ENCODE measurements around the gene TMEM184C.

The TMEM184C gene

DNA sequence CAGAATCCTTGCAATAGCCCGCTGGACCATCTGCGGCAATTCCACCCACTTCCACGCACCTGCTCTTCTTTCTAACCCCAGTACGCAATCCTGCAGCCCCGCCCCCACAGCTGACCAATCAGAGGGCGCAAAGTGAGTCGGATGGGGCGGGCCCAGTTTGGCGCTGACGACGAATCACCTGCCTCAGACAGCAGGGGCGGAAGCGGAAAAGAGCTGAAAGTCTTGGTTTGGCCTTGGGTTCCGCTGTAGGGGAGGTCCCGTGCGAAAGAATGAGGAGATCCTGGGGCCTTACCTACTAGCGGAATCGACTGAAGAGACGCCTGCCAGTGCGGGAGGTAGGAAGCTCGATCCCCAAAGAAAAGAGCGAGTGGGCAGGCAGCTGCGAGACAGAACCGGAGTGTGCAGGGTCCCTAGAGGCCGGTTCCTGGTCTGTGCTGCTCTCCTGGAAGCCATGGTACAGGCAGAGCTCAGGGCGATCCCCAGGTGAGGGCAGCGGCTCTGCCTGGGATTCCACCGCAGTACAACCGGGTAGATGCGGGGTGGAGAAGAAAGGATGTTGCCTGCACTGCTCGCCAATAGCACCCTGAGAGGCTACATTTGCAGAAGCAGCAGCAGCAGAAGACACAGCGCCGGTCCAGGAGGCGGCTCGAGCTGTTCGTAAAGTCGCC is at the start of gene TMEM184C:
Gene TMEM184C, plus strand, starts transcription at position 225 of the 668 bp plus-strand sequence. CDS start 560 bp downstream, outside the sequence.
- DNase-seq: peak; percentile 91 to 95

DNA sequence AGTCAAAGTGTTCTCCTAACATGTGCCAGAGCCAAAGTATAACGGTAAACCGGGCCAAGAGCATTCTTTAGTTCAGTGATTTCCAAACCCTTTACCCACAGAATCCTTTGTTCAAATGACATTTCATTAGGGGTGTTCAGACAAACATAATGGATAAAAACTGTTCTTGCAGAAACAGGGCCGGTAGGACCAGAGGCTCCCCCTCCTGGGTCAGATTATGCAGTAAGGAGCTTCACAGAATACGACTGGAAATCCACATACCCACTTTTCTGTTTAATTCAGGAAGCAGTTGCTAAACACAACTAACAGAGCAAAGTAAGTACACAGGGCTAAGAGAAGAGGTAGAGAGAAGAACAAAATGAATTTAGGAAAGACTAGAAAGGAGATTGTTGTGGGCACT is 46.6 kb upstream of the TMEM184C start:
- no peak for DNase-seq

DNA sequence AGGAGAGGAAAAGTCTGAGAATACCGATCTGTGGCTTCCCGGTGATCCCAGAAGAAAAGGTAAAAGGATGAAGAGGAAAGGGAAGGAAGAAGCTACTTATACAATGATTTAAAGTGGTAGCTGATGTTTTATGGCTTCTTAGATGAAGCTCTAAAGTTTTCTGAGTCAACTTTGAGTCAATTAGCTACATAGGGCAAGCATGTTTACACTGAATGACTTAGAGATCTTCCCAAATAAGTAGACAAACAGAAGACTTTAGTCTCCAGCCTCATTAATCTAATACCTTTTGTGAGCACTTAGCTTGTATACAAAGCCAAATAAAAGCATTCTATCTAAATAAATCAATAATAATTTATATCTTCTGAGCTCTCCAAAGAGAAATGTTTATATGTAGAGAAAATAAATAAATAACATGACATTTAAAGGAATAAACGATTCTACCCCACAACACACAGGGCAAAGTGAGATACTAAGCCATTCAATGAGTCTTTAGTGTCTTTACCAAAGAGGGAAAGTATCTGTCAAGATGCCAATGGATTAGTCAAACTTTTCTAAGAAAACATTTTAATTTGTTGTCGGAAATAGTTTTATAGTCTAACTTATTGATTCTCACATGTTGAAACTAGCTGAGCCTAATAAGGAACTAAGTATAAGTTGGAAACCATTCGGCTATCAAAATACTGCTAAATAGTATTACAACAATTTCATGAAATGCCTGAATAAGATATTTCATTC is 46.0 kb upstream of the TMEM184C start:
- DNase-seq: no peak

DNA sequence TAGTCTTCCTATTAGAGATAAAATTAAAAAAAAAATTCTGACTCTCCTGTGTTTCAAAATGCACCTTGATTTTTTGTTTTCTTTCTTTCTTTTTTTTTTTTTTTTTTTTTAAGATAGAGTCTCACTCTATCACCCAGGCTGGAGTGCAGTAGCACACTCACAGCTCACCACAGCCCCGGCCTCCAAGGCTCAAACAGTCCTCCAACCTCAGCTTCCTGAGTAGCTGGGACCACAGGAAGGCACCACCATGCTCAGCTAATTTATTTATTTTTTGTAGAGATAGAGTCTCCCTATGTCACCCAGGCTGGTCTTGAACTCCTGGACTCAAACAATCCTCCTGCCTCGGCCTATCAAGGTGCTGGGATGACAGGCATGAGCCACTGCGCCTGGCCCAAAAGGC is 41.1 kb upstream of the TMEM184C start:
- DNase-seq: no peak

DNA sequence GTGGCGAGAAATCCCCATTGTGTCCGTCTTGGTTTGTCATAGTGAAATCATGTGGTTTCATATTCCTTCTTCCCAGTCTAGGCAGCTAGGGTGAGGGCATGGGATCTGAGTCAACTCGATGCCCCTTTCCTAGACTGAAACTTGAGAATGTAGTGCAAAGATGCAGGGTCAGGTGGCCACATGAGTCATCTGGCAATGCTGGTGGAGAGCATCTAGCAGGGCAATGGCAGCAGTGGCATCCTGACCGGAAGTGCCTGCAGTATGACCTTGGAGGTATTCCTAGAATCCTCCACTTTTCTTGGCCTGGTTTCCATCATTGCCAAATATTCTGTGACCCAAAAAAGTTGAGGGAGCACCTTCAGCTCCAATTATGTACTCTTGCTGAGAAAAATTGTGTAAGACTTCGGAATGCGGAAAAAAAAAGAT is 39.1 kb upstream of the TMEM184C start:
- DNase-seq: no peak

DNA sequence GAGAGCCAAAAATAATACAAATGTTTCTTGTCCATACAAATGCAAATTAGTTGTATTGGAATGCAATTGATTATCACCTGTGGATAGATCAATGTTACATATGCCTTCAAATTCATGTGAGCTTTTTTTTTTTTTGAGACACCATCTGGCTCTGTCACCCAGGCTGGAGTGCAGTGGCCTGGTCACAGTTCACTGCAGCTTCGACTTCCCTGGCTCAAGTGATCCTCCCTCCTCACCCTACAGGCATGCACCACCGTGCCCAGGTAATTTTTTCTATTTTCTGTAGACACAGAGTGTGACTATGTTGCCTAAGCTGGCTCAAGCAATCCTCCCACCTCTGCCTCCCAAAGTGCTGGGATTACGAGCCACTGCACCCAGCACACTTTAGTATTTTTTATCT is 38.6 kb upstream of the TMEM184C start:
- DNase-seq: no peak

DNA sequence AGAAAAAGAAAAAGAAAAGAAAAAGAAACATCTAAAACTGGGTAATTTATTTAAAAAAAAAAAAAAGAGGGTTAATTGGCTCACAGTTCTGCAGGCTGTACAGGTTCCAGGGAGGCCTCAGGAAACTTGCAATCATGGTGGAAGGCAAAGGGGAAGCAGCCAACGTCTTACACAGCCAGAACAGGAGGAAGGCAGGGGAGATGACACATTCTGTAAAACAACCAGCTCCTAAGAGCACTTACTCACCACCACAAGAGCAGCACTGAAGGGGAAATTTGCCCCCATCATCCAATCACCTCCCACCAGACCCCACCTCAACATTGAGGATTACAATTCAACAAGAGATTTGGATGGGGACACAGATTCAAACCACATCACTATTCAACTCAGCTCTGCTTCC is 36.8 kb upstream of the TMEM184C start:
- DNase-seq: no peak

DNA sequence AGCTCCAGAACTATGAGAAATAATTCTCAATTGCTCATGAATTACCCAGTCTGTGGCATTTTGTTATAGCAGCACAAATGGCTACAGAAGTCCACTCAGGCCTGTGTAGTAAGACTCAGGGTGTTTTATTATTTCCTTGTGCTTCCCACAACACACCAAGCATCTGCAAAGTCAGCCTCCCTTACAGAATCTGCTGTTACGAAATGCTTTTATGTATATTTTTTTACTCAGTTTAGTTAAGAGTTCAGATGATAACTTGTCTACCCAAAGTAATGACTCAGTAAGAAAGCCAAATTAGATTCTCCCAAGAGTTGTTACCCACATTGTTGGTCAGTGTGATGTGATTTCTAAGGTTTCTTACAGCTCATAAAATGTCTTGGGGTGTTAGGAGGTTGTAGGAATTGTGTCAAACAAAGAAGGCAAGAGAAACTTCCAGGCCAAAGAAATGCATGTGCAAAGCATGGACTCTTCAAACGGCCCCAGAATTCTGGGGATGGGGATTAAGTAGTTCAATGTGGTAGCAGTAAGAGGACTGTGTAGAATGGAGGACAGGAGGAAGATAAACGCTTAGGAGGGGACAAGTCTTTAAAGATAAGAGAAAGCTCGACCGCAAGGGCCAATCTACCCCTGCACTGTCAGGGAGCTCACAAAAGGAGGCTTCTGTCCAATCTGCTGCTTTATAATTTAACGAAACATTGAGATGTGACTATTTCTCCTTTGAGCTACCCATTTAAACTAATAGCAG is 35.4 kb upstream of the TMEM184C start:
- no peak for DNase-seq

DNA sequence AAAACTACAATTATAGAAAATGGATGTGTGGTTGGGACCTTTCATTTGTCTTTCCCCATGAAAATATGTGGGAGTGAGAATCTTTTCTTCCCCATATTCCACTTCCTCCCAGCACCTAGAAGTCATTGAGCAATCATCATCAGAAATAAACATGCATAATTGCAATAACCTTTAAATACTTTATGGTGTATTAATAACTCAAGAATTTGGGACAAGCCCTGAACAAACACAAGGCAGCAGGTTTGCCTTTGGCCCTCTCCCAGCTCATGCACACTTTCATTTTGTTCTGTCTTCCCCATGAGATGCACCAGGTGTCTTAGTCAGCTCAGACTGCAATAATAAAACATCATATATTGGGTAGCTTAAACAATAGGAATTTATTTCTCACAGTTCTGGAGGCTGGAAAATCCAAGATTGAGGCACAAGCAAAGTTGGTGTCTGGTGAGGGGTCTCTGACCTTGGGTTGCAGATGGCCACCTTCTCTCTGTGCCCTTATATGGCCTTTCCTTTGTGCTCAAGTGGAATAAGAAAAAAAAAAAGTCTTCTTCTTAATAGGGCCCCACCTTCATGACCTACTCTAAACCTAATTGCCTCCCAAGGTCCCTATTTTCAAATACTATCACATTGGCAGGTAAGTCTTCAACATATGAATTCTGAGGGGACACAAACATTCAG is 34.7 kb upstream of the TMEM184C start:
- DNase-seq: no peak

DNA sequence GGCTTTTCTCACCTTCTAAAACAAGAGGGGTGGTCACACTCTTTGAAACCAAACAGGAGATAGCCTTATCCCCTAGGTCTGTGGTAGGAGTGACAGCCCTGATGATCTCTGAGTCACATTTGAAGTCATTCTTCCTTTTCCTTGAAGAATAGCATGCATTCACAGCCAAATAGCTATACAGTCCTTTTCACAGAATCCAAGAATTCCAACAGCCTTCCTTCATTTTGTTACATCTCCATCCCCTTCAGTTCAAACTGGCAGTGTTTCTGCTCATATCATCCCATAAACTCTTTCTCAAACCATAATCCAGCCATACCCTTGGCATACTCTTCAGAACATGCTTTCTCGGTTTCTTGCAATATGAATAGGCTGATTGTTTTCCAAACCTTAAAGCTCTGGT is 33.3 kb upstream of the TMEM184C start:
- no peak for DNase-seq

DNA sequence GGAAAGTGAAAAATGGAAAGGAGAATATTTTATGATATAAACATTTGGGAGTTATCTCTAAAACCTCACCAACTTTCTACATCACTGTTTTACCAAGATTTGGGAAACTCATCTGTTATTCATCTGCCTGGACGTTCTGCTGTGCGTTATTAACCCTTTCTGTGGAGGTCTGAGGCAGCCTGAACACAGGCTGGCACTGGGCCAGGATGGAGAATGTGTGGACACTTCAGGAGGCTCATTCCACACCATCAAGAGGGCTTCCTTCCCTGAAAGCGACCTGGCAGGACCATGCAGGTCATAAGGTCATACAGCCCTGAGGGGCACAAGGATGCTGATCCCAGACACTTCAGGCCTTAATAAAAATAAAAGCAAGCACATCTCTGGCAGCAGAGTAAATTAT is 31.2 kb upstream of the TMEM184C start:
- DNase-seq: no peak

DNA sequence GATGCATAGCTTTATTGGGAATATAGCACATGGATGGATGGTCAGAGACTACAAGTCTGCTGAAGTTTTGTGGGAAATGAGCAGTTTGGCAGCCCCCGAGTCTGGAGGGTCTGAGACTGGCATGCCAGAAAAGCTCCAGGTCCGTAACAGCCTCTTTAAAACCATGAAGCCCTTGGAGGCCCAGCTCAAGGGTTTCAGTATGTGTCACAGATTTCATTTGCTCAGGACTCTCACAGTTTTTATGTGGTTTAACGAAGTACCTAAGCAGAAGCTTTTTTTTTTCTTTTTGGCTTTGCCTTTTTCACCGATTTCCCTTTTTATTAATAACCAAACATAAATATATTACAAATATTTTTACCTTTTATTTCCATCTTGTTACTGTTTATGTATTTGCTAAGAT is 30.6 kb upstream of the TMEM184C start:
- no peak for DNase-seq

DNA sequence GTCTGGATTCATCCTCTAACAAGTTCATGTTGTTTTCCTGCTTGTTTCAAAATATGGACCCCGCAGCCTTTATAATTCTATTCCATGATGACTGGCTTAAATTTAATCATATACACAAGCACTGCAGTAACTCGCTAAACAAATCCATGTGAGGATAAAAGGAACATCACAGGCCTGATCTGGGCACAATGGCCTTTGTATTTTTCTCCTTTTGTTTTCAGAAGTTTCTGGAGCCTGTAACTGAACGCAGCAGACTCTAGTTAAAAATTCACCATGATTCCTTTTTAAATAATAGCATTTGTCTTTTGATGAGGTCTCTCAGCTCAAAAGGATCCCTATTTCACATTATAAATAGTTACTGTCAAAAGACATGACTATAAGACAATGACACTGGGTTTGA is 30.2 kb upstream of the TMEM184C start:
- DNase-seq: no peak

DNA sequence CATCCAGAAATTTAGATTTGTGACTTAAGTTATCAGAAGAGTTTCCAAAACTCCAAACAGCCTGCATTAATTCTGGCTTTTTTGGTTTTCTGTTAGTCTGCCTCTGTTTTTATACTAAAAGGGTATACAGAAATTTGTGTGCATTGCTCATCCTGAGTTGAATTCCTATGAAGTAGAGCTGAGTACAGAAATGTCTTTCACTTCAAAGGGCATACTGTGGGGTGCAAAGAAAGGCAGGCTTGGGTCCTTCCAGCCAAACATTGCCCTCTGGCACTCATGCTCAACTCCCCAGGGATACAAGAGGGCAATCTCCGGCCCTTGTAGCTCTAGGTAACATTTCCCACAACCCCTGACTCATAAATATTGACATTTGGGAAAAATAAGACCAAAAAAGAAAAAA is 27.6 kb upstream of the TMEM184C start:
- no peak for DNase-seq

DNA sequence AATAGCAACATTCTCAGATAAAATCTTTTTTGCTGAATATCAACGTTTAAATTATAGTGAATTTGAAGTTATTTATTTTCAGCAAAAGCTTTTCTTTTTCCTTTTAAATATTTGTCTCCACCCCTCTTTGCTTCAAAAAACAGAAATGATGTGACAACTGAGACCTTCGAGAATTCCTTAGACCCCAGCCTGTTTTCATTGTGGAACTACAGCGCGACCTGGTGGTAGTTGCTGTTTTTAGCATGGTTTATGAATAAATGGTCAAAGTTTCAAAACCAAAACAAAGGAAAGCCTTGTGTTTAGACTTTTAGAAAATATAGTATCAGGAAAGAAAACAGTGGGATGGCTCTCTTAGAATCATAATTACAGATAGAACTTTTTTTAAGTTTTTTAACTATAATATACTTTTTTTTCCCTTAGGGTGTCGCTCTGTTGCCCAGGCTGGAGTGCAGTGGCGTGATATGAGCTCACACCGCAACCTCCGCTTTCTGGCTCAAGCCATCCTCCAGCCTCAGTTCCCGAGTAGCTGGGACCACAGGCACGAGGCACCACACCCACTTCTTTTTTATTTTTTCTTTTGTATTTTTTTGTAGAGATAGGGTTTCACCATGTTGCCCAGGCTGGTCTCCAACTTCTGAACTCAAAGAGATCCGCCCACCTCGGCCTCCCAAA is 26.8 kb upstream of the TMEM184C start:
- DNase-seq: peak; percentile 31 to 55

DNA sequence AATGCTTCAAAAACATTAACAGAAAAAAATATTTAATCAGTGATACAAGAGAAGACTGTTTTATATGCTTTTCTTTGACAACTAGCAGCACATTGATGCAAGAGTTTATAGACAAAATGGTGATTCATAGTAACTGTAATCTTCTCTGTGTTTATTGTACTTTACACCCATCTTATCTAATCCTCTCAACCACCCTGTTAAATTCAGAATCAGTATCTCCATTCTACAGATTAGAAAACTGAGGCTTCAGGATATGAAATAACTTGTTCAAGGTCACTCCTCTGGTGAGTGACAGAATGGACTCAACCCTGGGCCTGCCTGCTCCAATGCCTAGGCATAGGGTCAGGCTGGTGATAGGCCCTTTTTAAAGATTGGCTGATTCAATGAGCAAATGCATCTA is 26.1 kb upstream of the TMEM184C start:
- no peak for DNase-seq

DNA sequence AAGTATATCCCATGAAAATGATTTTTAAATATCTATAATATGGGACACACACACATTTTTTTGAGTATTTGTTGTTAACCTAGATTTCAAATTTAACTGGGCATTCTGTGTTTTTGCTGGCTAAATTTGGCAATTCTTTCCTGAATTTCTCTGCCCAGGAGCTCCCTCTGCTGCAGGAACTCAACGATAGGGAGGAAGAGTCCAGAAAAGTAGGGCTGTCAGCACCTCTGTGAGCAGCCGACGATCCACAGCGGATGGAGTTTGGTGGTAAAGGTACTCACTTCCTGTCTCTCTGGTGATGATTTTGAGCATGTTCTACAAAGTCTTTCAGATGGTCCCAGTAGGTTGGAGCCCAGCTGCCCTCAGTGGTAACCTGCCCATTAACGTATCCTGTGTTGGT is 23.1 kb upstream of the TMEM184C start:
- DNase-seq: no peak

DNA sequence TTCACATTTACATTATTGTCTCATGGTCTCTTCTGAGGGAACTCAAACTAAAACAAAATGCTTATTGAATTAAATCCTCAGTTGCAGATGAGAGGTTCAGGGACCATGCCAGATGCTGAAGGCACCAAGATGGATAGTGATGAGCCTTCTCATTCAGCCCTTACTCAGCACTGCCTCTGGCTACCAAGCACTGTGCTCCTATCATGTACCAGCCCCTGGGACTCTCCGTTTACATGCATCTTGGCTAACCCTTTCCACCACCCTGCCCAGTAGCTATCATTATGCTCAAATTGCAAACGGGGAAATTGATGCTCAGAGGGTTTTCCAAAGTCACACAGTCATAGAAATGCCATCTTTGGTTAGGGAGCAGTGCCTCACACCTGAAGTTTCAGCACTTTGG is 22.6 kb upstream of the TMEM184C start:
- DNase-seq: no peak

DNA sequence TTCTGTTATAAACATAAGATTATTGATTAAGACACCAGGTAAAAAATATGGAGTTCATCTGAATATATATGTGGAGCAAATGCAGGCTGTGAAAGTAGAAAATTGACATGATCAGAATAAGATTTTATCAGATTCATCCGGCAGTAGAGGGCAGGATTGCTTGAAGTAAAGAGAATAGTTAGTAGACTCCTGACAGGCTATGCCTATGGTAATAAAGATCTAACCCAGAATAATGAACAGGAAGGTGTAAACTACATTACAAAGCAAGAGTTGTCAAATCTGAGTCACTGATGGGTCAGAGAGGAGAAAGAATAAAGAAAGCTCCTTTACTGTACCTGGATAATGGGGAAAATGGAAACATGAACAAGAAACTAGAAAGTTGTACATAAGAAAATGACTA is 20.8 kb upstream of the TMEM184C start:
- no peak for DNase-seq

DNA sequence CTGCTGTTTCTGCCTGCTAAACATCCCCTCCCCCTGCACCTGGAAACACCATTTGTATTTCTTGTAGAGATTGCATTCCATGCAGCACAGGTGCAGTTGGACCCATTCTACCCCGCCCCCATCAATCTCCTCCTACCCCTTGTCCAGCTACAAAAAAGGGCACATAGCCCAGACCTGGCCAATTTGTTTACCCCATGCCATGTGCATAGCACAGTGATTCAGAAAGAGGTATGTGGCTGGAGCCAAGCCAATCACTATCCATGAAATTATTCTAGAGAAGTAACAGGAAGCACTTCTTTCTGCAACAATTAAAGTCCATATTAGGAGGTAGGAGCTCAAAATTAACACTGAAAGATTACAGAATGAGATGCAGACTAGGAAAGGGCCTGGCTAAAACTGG is 20.2 kb upstream of the TMEM184C start:
- peak in 1 of 2 experiments; percentile 12 for DNase-seq

DNA sequence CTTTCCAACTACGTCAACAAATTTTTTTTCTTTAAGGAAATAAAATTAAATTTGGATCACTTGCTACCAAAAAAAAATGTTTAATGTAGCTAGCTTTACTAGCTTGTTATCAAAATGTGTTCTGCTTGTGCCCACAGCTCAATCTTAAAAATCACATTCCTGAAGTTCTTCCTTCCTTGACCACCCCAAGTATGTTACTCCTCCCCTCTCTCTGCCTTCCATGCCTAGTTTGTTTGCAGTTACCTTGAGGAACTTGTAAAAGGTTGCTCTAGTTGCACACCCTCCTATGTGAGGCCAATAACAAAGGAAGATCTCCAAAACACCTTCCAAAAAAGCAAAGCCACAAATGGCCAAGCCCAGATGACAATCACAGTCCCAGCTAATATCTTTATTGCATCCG is 19.6 kb upstream of the TMEM184C start:
- no peak for DNase-seq

DNA sequence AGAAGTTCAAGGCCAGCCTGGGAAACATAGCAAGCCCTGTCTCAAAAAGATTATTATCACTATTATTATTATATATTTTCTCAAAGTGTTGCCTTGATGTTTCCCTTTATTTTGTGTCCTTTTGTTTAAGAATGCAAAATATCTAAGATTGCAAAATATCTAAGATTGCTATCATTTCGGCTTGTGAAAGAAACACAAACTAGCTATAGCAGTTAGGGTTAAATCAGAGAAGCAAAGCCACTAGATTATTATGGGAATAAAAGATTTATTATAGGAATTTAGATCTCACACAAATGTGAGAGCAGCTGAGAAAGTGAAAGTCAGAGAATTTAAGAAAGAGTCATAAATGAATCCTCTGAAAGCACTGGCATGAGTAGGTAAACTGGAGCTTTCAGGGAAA is 18.0 kb upstream of the TMEM184C start:
- DNase-seq: no peak

DNA sequence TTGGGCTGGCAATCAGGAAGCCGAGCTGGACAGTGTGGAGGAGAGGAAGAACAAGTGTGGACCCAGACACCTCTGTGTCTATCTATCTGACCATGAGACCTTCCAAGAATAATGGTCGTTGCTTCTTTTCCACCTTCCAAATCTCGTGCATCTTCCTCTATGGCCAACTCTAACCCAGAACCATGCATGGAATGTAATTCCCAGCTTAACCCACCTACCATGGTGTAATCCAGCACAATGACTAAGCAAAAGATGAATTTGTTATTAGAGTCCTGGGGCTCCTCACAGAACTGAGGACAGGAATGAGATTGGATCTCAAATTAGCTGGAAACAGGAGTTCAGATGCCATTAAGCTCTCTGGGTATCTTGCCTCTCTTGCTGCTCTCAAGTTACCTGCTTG is 17.4 kb upstream of the TMEM184C start:
- no peak for DNase-seq
